Adrenal gland (tissue), 5 donors: Measurements from ENCODE around the gene GALNT16.

Experiments used
- POLR2A ChIP-seq, 2 donors: fragments of 450-650 bp; IDR thresholded peaks; one replicate each; pipeline ENCODE4 v1.6.1; 2017; ENCODE audit warnings: antibody characterized with exemption in 2 of 2, mild to moderate bottlenecking in 2 of 2, moderate library complexity in 1 of 2
- TF ChIP-seq, protein P1 (sequence below), 6 experiments: fragments of 450-650 bp in 4 of 6; fragments of 200-600 bp in 2 of 6; sonication (generic) in 1 of 6; IDR thresholded peaks; 1 replicate in 5 of 6; 2 replicates in 1 of 6; pipeline versions ENCODE4 v1.5.1 to v1.8.0; 2016 to 2021; ENCODE audit warnings: antibody characterized with exemption in 6 of 6, mild to moderate bottlenecking in 2 of 6, moderate library complexity in 1 of 6
- donor health status: DM: no; HTN: no; CAD: no.

DNA sequence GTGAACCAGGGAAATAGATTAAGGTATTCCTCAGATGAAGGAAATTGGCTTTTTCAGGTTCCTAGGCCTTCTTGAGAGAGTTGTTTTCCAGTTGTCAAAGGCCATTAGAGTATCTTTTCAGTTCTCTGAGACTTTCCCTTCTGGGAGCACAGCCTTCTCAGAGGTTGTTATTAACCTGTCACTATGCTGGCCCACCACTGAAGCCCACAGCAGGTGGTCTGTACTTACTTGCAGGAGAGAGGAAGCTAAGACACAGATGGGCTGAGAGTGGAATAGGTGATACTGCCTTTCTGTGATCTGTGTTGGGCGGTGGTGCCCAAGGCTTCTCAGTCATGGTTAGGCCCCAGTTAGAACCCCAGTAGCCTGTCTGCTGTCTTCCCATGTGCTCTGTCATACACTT lies 22.8 kb upstream of the GALNT16 start:
- TF ChIP-seq, protein P1, sequence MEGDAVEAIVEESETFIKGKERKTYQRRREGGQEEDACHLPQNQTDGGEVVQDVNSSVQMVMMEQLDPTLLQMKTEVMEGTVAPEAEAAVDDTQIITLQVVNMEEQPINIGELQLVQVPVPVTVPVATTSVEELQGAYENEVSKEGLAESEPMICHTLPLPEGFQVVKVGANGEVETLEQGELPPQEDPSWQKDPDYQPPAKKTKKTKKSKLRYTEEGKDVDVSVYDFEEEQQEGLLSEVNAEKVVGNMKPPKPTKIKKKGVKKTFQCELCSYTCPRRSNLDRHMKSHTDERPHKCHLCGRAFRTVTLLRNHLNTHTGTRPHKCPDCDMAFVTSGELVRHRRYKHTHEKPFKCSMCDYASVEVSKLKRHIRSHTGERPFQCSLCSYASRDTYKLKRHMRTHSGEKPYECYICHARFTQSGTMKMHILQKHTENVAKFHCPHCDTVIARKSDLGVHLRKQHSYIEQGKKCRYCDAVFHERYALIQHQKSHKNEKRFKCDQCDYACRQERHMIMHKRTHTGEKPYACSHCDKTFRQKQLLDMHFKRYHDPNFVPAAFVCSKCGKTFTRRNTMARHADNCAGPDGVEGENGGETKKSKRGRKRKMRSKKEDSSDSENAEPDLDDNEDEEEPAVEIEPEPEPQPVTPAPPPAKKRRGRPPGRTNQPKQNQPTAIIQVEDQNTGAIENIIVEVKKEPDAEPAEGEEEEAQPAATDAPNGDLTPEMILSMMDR (IDR thresholded peaks at IDR 0.05), result no peak
- TF ChIP-seq POLR2A (IDR thresholded peaks at IDR 0.05), result no peak
